DND-41 (cell line): ENCODE data around the gene PTPRO.

ENCODE experiments used
- EZH2 ChIP-seq: IDR thresholded peaks from 3 replicates; pipeline ENCODE4 v1.6.1; 2012; ENCODE audit warnings: borderline replicate concordance, low read depth, mild to moderate bottlenecking, moderate library complexity, low read length, inconsistent platforms; ENCODE audit not compliant: severe bottlenecking
- TF ChIP-seq, protein P1 (sequence below): IDR thresholded peaks from 2 replicates; pipeline ENCODE4 v1.5.1; 2012; ENCODE audit warnings: borderline replicate concordance, low read length, moderate library complexity, mild to moderate bottlenecking; ENCODE audit not compliant: poor library complexity, severe bottlenecking; ENCODE audit errors: extremely low read depth

- TF ChIP-seq EZH2 = no peak
- TF ChIP-seq, protein P1, sequence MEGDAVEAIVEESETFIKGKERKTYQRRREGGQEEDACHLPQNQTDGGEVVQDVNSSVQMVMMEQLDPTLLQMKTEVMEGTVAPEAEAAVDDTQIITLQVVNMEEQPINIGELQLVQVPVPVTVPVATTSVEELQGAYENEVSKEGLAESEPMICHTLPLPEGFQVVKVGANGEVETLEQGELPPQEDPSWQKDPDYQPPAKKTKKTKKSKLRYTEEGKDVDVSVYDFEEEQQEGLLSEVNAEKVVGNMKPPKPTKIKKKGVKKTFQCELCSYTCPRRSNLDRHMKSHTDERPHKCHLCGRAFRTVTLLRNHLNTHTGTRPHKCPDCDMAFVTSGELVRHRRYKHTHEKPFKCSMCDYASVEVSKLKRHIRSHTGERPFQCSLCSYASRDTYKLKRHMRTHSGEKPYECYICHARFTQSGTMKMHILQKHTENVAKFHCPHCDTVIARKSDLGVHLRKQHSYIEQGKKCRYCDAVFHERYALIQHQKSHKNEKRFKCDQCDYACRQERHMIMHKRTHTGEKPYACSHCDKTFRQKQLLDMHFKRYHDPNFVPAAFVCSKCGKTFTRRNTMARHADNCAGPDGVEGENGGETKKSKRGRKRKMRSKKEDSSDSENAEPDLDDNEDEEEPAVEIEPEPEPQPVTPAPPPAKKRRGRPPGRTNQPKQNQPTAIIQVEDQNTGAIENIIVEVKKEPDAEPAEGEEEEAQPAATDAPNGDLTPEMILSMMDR = no peak
Measured at GRCh38 chr12:15411842-15412241, 89.5 kb downstream of the PTPRO start.
